ENCODE results near the gene FOXO3. TPM values are rescaled to one million over a fixed set of nuclear protein-coding genes. Genes with fewer than 3 reads are reported as not detected.

Gene FOXO3
- polyA plus RNA-seq, 1 experiment: 25.4 TPM

DNA sequence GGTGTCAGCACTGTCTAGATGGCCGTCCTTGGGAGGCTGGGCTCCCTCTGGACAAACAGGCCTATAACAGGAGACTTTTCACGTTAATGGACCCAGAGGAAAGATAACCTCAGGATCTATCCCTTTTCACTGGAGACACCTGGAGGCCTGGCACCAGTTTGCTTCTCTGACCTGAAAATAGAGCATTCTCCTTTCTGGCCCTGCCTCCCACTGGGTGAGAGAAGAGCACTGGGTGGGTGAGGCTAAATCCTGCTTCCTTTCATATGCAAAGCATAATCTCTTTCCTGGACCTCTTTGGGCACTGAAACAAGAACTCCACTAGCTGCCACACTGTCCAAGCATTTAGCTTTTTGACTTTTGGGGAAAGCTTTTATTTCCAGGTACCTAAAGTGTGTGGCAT, 78.3 kb downstream of the FOXO3 start:
- DNase-seq (ENCODE audit: low read depth): no peak
- TF ChIP-seq, protein P1, sequence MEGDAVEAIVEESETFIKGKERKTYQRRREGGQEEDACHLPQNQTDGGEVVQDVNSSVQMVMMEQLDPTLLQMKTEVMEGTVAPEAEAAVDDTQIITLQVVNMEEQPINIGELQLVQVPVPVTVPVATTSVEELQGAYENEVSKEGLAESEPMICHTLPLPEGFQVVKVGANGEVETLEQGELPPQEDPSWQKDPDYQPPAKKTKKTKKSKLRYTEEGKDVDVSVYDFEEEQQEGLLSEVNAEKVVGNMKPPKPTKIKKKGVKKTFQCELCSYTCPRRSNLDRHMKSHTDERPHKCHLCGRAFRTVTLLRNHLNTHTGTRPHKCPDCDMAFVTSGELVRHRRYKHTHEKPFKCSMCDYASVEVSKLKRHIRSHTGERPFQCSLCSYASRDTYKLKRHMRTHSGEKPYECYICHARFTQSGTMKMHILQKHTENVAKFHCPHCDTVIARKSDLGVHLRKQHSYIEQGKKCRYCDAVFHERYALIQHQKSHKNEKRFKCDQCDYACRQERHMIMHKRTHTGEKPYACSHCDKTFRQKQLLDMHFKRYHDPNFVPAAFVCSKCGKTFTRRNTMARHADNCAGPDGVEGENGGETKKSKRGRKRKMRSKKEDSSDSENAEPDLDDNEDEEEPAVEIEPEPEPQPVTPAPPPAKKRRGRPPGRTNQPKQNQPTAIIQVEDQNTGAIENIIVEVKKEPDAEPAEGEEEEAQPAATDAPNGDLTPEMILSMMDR (IDR thresholded peaks at IDR 0.05; ENCODE audit: insufficient read depth, low read depth, low read length): no peak
- no peak overlapping the region for H3K4me3 ChIP-seq (ENCODE audit: low read depth, low read length)
- ChIA-PET CTCF (interaction anchor here (1.1 to 1.2 kb wide), 2 partner anchors 16 kb away, joined by 3 read pairs; no protein-coding TSS in a partner anchor), POLR2A (interaction anchor here (0.7 kb wide), 1 partner anchor 775 kb away, joined by 3 read pairs; no protein-coding TSS in a partner anchor)
- H3K36me3 ChIP-seq (ENCODE audit: control insufficient read depth, insufficient read depth, low read length): no peaks in the 10 kb centered on the region; the same call in 1 of the 2 replicates
- no peaks in the 10 kb centered on the region for H3K27me3 ChIP-seq (ENCODE audit: control insufficient read depth, insufficient read depth, low read length)

DNA sequence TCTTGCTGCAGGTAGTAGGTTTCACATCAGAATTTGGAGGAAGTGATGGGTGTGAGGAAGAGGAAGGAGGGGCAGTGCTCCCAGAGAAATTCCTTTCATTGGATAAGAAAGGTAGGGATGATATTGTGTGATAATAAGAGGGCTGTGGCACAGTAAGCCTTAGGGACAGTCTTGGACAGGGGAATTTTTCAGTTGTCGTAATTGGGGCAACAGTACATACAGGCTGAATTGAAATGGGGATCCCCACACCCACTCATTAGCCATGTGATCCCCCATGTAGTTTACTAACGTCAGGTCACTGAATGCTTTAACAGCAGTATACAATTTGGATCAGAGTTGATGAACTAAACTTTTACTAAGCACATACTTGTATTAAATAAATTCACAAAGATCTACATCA, 79.4 kb downstream of the FOXO3 start:
- Histone ChIP-seq H3K36me3 (ENCODE audit: control insufficient read depth, insufficient read depth, low read length) (no peaks in the 10 kb centered on the region; the same call in 1 of the 2 replicates), H3K27me3 (ENCODE audit: control insufficient read depth, insufficient read depth, low read length) (no peaks in the 10 kb centered on the region), H3K4me3 (ENCODE audit: low read depth, low read length) (no peak overlapping the region)
- ChIA-PET POLR2A (no interaction called here), CTCF (no interaction called here)
- TF ChIP-seq, protein P1 (IDR thresholded peaks at IDR 0.05; ENCODE audit: insufficient read depth, low read depth, low read length): no peak
- no peak for DNase-seq (ENCODE audit: low read depth)

DNA sequence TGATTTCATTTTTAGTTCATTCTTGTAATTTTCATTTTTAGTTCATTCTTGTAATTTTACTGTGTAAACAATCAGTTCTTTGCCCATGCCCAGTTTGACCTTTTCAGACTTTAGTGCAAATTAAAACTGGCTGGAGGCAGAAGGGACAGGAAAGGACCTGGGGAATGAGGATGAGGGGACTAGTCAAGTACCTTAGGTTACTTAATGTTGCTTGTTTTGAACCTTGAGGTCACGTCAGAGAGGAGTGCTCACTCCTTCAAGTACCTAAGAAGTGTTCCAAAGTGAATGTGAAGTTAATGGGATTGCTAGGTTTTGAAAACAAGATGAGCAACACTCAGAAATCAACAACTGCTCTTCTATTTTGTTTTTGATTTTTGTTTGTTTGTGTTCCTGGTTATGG, 82.5 kb downstream of the FOXO3 start:
- H3K36me3 ChIP-seq (ENCODE audit: control insufficient read depth, insufficient read depth, low read length): peaks cover 3% of the 10 kb centered on the region
- CTCF ChIA-PET: no interaction called here
- DNase-seq (ENCODE audit: low read depth): no peak
- TF ChIP-seq, protein P1 (IDR thresholded peaks at IDR 0.05; ENCODE audit: insufficient read depth, low read depth, low read length): no peak
- POLR2A ChIA-PET: no interaction called here
- no peaks in the 10 kb centered on the region for H3K27me3 ChIP-seq (ENCODE audit: control insufficient read depth, insufficient read depth, low read length)
- H3K4me3 ChIP-seq (ENCODE audit: low read depth, low read length): no peak overlapping the region

DNA sequence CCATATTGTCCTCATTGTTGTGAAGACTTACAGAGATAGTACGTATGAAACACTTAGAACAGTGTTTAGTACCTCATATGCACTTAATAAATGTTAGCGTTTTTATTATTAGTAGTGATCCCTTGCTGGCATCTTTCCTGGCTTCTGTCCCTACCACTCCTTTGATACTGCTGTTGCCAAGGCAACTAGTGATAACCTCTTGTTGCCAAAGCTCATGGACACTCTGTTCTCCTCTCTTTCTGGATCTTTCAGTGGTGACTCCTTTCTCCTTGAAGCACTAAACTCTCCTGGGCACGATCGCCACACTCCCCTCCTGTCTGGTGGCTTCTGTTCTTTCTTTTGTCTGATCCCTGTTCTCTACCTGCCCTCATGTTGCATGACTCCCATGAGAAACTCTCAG, 83.5 kb downstream of the FOXO3 start:
- TF ChIP-seq, protein P1 (IDR thresholded peaks at IDR 0.05; ENCODE audit: insufficient read depth, low read depth, low read length): no peak
- CTCF ChIA-PET: no interaction called here
- H3K4me3 ChIP-seq (ENCODE audit: low read depth, low read length): no peak overlapping the region
- POLR2A ChIA-PET: no interaction called here
- peaks cover 3% of the 10 kb centered on the region for H3K36me3 ChIP-seq (ENCODE audit: control insufficient read depth, insufficient read depth, low read length)
- DNase-seq (ENCODE audit: low read depth): no peak
- no peaks in the 10 kb centered on the region for H3K27me3 ChIP-seq (ENCODE audit: control insufficient read depth, insufficient read depth, low read length)

DNA sequence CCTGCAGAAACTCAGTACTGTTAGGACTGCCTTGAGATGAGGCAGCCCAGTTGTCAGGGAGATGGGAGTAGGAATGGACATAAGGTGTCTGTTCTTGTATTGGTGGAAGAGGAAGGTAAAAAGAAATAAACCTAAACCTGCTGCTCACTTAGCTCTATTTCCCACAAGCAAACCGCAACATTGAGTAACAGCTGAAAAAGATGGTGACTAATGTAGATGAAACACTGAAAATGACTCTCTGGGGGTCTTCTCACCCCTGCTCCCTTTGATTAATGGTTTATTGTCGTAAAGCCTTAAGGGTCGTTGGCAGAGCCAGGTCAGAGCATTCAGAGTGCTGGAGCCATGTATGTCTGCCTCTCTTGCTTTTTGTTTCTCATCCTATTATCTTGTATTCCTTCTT, 87.5 kb downstream of the FOXO3 start:
- Histone ChIP-seq H3K27me3 (ENCODE audit: control insufficient read depth, insufficient read depth, low read length) (no peaks in the 10 kb centered on the region), H3K4me3 (ENCODE audit: low read depth, low read length) (no peak overlapping the region), H3K36me3 (ENCODE audit: control insufficient read depth, insufficient read depth, low read length) (peaks cover 3% of the 10 kb centered on the region; the same call in 1 of the 2 replicates)
- ChIA-PET POLR2A (no interaction called here), CTCF (no interaction called here)
- TF ChIP-seq, protein P1 (IDR thresholded peaks at IDR 0.05; ENCODE audit: insufficient read depth, low read depth, low read length): no peak
- no peak for DNase-seq (ENCODE audit: low read depth)

All from BJ (cell line).